DMS53 (cell line): ENCODE measurements around the gene ENPP6.

Experiments
- DNase-seq: peaks from one replicate; lab custom pipeline; 2025; lab: John Stamatoyannopoulos, UW

The ENPP6 gene

GRCh38 chr4:184235526-184235925, 17.9 kb upstream of the ENPP6 start:
- no peak for DNase-seq

GRCh38 chr4:184234155-184234554, 16.5 kb upstream of the ENPP6 start:
- DNase-seq, result no peak

- no peak for DNase-seq
Measured at GRCh38 chr4:184232975-184233374, 15.3 kb upstream of the ENPP6 start.

GRCh38 chr4:184232202-184232601, 14.5 kb upstream of the ENPP6 start:
- DNase-seq, result no peak

GRCh38 chr4:184231573-184231972, 13.9 kb upstream of the ENPP6 start:
- no peak for DNase-seq

- no peak for DNase-seq
Measured at GRCh38 chr4:184228056-184228705, 10.5 kb upstream of the ENPP6 start.

- DNase-seq, result no peak
Measured at GRCh38 chr4:184216515-184216914, 1.2 kb downstream of the ENPP6 start.

GRCh38 chr4:184215709-184216328, 1.9 kb downstream of the ENPP6 start:
- DNase-seq, result no peak

- no peak for DNase-seq
Measured at GRCh38 chr4:184214931-184215330, 2.7 kb downstream of the ENPP6 start.

GRCh38 chr4:184207734-184208607, 9.7 kb downstream of the ENPP6 start:
- DNase-seq, result peak; percentile 10

GRCh38 chr4:184205243-184205642, 12.4 kb downstream of the ENPP6 start:
- DNase-seq, result no peak

GRCh38 chr4:184203300-184203699, 14.4 kb downstream of the ENPP6 start:
- DNase-seq, result no peak

- DNase-seq, result no peak
Measured at GRCh38 chr4:184201179-184201578, 16.5 kb downstream of the ENPP6 start.

GRCh38 chr4:184200296-184200695, 17.4 kb downstream of the ENPP6 start:
- DNase-seq, result no peak

- DNase-seq, result no peak
Measured at GRCh38 chr4:184199780-184200179, 17.9 kb downstream of the ENPP6 start.

- DNase-seq, result no peak
Measured at GRCh38 chr4:184198190-184198589, 19.5 kb downstream of the ENPP6 start.

- DNase-seq, result no peak
Measured at GRCh38 chr4:184197536-184198082, 20.1 kb downstream of the ENPP6 start.

- DNase-seq, result no peak
Measured at GRCh38 chr4:184196730-184197385, 20.8 kb downstream of the ENPP6 start.

- DNase-seq, result no peak
Measured at GRCh38 chr4:184193556-184194525, 23.8 kb downstream of the ENPP6 start.

GRCh38 chr4:184192933-184193332, 24.7 kb downstream of the ENPP6 start:
- no peak for DNase-seq

- no peak for DNase-seq
Measured at GRCh38 chr4:184191267-184191666, 26.4 kb downstream of the ENPP6 start.
